G401 (cell line): Measurements from ENCODE around the gene LRRC49. TPM values are rescaled to one million over a fixed set of nuclear protein-coding genes. Genes with fewer than 3 reads are reported as not detected.
"Not testable (repeated sequence)": the region's sequence is repeated elsewhere in the genome, so short reads cannot be mapped to it uniquely, and the experiment has no call there.

Source experiments
- DNase-seq: peaks from one replicate; pipeline ENCODE4 v3.0.0-alpha.2; 2015; ENCODE audit warnings: low spot score
- in situ Hi-C: cut with HindIII; loops from 2 replicates; pipeline ENCODE4 v1.10.0; 2016; ENCODE audit warnings: low sequenced_read_pairs, mixed read lengths
- total RNA-seq: library from RNA; depleted of rRNA; stranded (reverse); fragments of >200 nt; shearing (Covaris generic); gene quantifications from 2 replicates; pipeline ENCODE4 v1.2.3, GENCODE V29; 2014

LRRC49 gene
- total RNA-seq, 1 experiment from 2014 or later: 9.3 TPM

GRCh38 chr15:70962084-70962483 lies 69.5 kb downstream of the LRRC49 start:
- no peak for DNase-seq
- in situ Hi-C loops: no loop called here

GRCh38 chr15:70963199-70963598 lies 70.6 kb downstream of the LRRC49 start:
- in situ Hi-C loops: no loop called here

GRCh38 chr15:70964058-70964457 lies 71.4 kb downstream of the LRRC49 start:
- DNase-seq: peak; percentile 23
- in situ Hi-C loops: no loop called here

More at GRCh38 chr15:70963199-70963598, 70.6 kb downstream of the LRRC49 start:
- DNase-seq: no peak

GRCh38 chr15:70964686-70965085 lies 72.1 kb downstream of the LRRC49 start:
- in situ Hi-C loops: no loop called here

GRCh38 chr15:70967646-70968045 lies 75.0 kb downstream of the LRRC49 start:
- peak; percentile 86 for DNase-seq
- in situ Hi-C loops: no loop called here

More at GRCh38 chr15:70964686-70965085, 72.1 kb downstream of the LRRC49 start:
- peak; percentile 77 for DNase-seq

GRCh38 chr15:70974004-70974832 lies 81.6 kb downstream of the LRRC49 start:
- DNase-seq: peak; percentile 52
- in situ Hi-C loops: no loop called here

- DNase-seq: no peak
- in situ Hi-C loops: no loop called here
Measured at GRCh38 chr15:70976851-70977250, 84.2 kb downstream of the LRRC49 start.

- DNase-seq: no peak
- in situ Hi-C loops: no loop called here
Measured at GRCh38 chr15:70995383-70995970, 102.9 kb downstream of the LRRC49 start.

- DNase-seq: no peak
- in situ Hi-C loops: no loop called here
Measured at GRCh38 chr15:70998319-70998718, 105.7 kb downstream of the LRRC49 start.

- no peak for DNase-seq
- in situ Hi-C loops: no loop called here
Measured at GRCh38 chr15:71002316-71002715, 109.7 kb downstream of the LRRC49 start.

GRCh38 chr15:71003319-71003718 lies 110.7 kb downstream of the LRRC49 start:
- DNase-seq: no peak
- in situ Hi-C loops: no loop called here

GRCh38 chr15:71004506-71004905 lies 111.9 kb downstream of the LRRC49 start:
- in situ Hi-C loops, DNase-seq: not testable (repeated sequence)

GRCh38 chr15:71005895-71006294 lies 113.3 kb downstream of the LRRC49 start:
- no peak for DNase-seq
- in situ Hi-C loops: no loop called here

- DNase-seq: no peak
- in situ Hi-C loops: no loop called here
Measured at GRCh38 chr15:71008250-71008870, 115.7 kb downstream of the LRRC49 start.

- in situ Hi-C loops: no loop called here
- no peak for DNase-seq
Measured at GRCh38 chr15:71010472-71010871, 117.8 kb downstream of the LRRC49 start.

- in situ Hi-C loops: no loop called here
- no peak for DNase-seq
Measured at GRCh38 chr15:71010997-71011396, 118.4 kb downstream of the LRRC49 start.

GRCh38 chr15:71011503-71012155 lies 119.0 kb downstream of the LRRC49 start:
- in situ Hi-C loops: no loop called here
- DNase-seq: peak; percentile 26

- no peak for DNase-seq
- in situ Hi-C loops: no loop called here
Measured at GRCh38 chr15:71013446-71013845, 120.8 kb downstream of the LRRC49 start.

- DNase-seq: peak; percentile 27
Measured at GRCh38 chr15:71015342-71015741, 122.7 kb downstream of the LRRC49 start.

GRCh38 chr15:71031232-71031631 lies 138.6 kb downstream of the LRRC49 start:
- DNase-seq, in situ Hi-C loops: not testable (repeated sequence)

More at GRCh38 chr15:71015342-71015741, 122.7 kb downstream of the LRRC49 start:
- in situ Hi-C loops: no loop called here
